AG04449 (cell line): ENCODE data around the gene TRIM22.

Experiments
- CTCF ChIA-PET: fragments of 350-600 bp; formaldehyde crosslinking; extraction: SDS; loops from one replicate; lab custom pipeline; 2021; ENCODE audit warnings: antibody characterized with exemption; lab: Yijun Ruan, JAX
- POLR2A ChIA-PET: fragments of 400-600, 350-600 bp; formaldehyde crosslinking; extraction: SDS; loops from one replicate; lab custom pipeline; 2020; ENCODE audit warnings: antibody characterized with exemption, inconsistent platforms; lab: Yijun Ruan, JAX
- DNase-seq: peaks from one replicate; pipeline ENCODE4 v3.0.0-alpha.2; 2010; ENCODE audit warnings: low read depth, low spot score
- H3K4me3 ChIP-seq: 2 replicates; pipeline ENCODE4 v1.5.1; 2011; ENCODE audit warnings: low read depth, mild to moderate bottlenecking, control low read depth, low read length
- TF ChIP-seq, protein P1 (sequence below): IDR thresholded peaks from one replicate; pipeline ENCODE4 v1.5.1; 2011; ENCODE audit warnings: mild to moderate bottlenecking, moderate library complexity, low read length, control low read depth, inconsistent platforms; ENCODE audit not compliant: insufficient read depth; ENCODE audit errors: missing control alignments

The TRIM22 gene

DNA sequence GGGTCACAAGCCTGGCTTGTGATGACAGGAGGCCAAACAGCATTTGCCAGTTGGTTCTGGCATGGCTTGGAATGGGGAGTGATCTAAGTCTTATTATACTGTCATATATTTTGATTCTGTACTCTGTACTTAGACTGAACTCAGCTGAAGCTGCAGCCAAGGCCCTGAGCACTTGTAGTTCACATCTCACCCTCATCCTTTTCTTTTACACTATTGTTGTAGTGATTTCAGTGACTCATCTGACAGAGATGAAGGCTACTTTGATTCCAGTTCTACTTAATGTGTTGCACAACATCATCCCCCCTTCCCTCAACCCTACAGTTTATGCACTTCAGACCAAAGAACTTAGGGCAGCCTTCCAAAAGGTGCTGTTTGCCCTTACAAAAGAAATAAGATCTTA lies 47.5 kb downstream of the TRIM22 start:
- ChIA-PET POLR2A (no interaction called here), CTCF (no interaction called here)
- TF ChIP-seq, protein P1, sequence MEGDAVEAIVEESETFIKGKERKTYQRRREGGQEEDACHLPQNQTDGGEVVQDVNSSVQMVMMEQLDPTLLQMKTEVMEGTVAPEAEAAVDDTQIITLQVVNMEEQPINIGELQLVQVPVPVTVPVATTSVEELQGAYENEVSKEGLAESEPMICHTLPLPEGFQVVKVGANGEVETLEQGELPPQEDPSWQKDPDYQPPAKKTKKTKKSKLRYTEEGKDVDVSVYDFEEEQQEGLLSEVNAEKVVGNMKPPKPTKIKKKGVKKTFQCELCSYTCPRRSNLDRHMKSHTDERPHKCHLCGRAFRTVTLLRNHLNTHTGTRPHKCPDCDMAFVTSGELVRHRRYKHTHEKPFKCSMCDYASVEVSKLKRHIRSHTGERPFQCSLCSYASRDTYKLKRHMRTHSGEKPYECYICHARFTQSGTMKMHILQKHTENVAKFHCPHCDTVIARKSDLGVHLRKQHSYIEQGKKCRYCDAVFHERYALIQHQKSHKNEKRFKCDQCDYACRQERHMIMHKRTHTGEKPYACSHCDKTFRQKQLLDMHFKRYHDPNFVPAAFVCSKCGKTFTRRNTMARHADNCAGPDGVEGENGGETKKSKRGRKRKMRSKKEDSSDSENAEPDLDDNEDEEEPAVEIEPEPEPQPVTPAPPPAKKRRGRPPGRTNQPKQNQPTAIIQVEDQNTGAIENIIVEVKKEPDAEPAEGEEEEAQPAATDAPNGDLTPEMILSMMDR, result no peak
- no peak for DNase-seq
- no peak overlapping the region for H3K4me3 ChIP-seq

DNA sequence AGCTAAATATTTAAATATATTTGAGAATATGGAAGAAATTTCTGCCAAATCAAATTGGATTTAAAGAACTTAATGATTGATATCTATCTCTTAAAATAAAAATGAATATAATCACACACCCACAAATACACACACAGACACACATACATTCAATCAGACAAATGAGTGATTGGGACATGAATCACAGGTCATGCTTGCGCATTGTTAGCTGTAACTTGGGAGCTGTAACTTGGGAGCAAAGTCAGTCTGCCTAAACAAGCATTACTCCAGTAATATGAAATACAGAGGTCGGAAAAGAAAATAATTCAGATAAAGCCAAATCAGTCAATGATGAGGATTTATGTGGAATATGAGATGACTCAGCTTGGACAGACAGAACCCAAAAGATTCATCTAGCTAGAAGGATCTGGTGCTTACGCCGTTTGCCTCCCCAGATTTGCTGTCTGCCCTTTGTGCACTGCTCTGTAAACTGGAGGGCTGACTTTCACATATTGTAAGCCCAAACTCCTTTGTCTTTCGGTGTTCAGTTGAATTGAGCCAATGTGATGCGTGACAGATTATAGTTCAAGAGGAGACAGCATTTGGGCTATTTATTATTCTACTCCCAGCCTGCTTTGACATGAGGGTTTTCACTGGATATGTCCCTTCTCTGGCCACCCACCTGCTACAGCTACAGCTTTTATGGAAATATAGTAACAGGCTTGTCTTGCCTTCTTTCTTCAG lies 48.2 kb downstream of the TRIM22 start:
- ChIA-PET POLR2A (no interaction called here), CTCF (no interaction called here)

DNA sequence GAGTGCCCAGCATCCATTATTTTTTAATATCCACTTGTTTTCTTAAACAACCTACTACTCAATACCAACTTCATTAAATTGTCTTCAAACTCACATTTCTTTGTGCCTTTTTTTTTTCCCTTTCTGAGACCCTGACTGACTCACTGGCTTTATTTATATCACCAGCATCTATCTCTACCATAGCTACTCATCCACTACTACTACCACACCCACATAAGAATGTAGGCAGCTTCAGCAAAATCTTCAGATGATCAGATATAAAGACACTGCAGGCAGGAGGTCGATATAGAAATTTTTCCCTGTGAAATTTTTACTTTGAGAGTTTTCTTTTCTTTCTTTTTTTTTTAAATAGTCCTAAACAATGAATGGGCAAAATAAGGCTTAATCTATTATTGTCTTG lies 48.8 kb downstream of the TRIM22 start:
- no peak for DNase-seq
- H3K4me3 ChIP-seq, result no peak overlapping the region
- TF ChIP-seq, protein P1, result no peak
- ChIA-PET POLR2A (no interaction called here), CTCF (no interaction called here)

More for the DNA sequence above, 48.2 kb downstream of the TRIM22 start:
- TF ChIP-seq, protein P1, result no peak
- no peak overlapping the region for H3K4me3 ChIP-seq
- no peak for DNase-seq

DNA sequence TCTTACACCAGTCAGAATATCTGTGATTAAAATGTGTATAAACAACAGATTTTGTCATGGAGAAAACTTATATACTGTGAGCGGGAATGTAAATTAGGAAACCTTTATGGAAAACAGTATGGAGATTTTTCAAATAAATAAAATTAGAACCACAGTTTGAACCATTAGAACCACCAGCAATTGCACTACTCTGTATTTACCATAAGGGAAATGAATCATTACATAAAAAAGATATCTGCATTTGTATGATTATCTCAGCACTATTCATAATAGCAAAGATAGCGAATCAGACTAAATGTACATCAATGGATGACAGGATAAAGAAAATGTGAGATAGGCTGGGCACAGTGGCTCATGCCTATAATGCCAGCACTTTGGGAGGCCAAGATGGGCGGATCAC lies 57.0 kb downstream of the TRIM22 start:
- H3K4me3 ChIP-seq, result no peak overlapping the region
- TF ChIP-seq, protein P1, result no peak
- no peak for DNase-seq
- CTCF ChIA-PET, result no interaction called here
- POLR2A ChIA-PET, result no interaction called here

DNA sequence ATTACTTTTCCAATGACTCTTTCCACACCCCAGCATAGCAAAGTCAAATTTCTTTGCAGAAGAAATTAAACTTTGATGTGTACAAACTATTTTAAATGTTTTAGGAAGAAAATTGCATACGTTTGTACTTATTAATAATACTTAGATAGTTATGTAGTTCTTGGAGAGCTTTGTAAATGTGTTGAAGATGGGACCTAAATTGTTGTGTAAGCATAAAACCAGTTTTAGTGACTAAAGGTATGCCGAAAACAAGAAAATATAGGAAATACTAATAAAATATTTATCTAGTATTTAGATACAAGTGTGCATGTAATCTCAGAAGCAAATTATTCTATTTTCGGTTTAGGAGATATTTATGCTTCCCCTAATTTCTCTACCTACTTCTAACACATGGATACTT lies 60.2 kb downstream of the TRIM22 start:
- H3K4me3 ChIP-seq, result no peak overlapping the region
- ChIA-PET POLR2A (no interaction called here), CTCF (no interaction called here)
- DNase-seq, result no peak
- TF ChIP-seq, protein P1, result no peak

DNA sequence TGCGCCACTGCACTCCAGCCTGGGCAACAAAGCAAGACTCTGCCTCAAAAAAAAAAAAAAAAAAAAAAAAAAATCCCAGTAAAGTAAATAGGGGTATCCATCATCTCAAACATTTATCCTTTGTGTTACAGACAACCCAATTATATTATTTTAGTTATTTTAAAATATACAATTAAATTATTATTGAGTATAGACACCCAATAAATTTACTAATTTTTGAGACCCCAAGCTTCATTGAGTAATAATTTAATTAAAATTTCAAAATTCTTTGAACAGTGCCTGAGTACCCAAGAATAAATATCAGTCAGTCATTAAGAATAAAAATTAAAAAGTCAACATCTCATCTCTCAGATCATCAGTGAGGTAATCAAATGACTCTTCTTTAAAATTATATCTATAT lies 64.4 kb downstream of the TRIM22 start, which contains the start of gene OR52N4:
TSS of gene OR52N4 (plus strand) at position 301 of the 400 bp plus-strand sequence. CDS start 498 bp downstream, outside the sequence.
- POLR2A ChIA-PET, result no interaction called here
- CTCF ChIA-PET, result no interaction called here
- TF ChIP-seq, protein P1, result no peak
- no peak within 1 kb of the TSS for H3K4me3 ChIP-seq
- no peak for DNase-seq
